Left hindlimb (tissue), 1 donor: ENCODE measurements around the gene MAPKAPK2.
A peak's percentile ranks its signal among the peaks of the same experiment; 100 is the strongest.

Source experiments
- DNase-seq: peaks from one replicate; pipeline ENCODE4 v3.0.0-alpha.2; 2018

Gene MAPKAPK2

GRCh38 chr1:206705726-206706297, 21.1 kb downstream of the MAPKAPK2 start:
- DNase-seq = peak; percentile 60

- peak; percentile 64 for DNase-seq
Observed at GRCh38 chr1:206706298-206706791, 21.6 kb downstream of the MAPKAPK2 start.

GRCh38 chr1:206706806-206707366, 22.2 kb downstream of the MAPKAPK2 start:
- DNase-seq = no peak

GRCh38 chr1:206708058-206708457, 23.4 kb downstream of the MAPKAPK2 start:
- no peak for DNase-seq

- no peak for DNase-seq
Observed at GRCh38 chr1:206708882-206709281, 24.2 kb downstream of the MAPKAPK2 start.

GRCh38 chr1:206709322-206709721, 24.6 kb downstream of the MAPKAPK2 start:
- DNase-seq = no peak

GRCh38 chr1:206709772-206710459, 25.2 kb downstream of the MAPKAPK2 start:
- DNase-seq = no peak

- no peak for DNase-seq
Observed at GRCh38 chr1:206710460-206710823, 25.7 kb downstream of the MAPKAPK2 start.

- DNase-seq = no peak
Observed at GRCh38 chr1:206713070-206713469, 28.4 kb downstream of the MAPKAPK2 start.

- DNase-seq = no peak
Observed at GRCh38 chr1:206713910-206714312, 29.2 kb downstream of the MAPKAPK2 start.

GRCh38 chr1:206714331-206715058, 29.8 kb downstream of the MAPKAPK2 start:
- DNase-seq = no peak

GRCh38 chr1:206715120-206715519, 30.4 kb downstream of the MAPKAPK2 start:
- no peak for DNase-seq

GRCh38 chr1:206715552-206716158, 30.9 kb downstream of the MAPKAPK2 start:
- DNase-seq = no peak

- DNase-seq = no peak
Observed at GRCh38 chr1:206716159-206716869, 31.6 kb downstream of the MAPKAPK2 start.

GRCh38 chr1:206716870-206717673, 32.4 kb downstream of the MAPKAPK2 start:
- DNase-seq = no peak

- DNase-seq = no peak
Observed at GRCh38 chr1:206717674-206717989, 32.9 kb downstream of the MAPKAPK2 start.

GRCh38 chr1:206719169-206719839, 34.6 kb downstream of the MAPKAPK2 start:
- no peak for DNase-seq

- no peak for DNase-seq
Observed at GRCh38 chr1:206721454-206721853, 36.7 kb downstream of the MAPKAPK2 start.

GRCh38 chr1:206722751-206723461, 38.2 kb downstream of the MAPKAPK2 start:
- DNase-seq = no peak

GRCh38 chr1:206723462-206723804, 38.7 kb downstream of the MAPKAPK2 start:
- DNase-seq = no peak
